Endothelial cell of umbilical vein (primary cell): Measurements from ENCODE around the gene SECISBP2. TPM values are rescaled to one million over a fixed set of nuclear protein-coding genes. Genes with fewer than 3 reads are reported as not detected.

Source experiments
- BruUV-seq: library from RNA; stranded (reverse); fragments of 400-500 nt; replicated peaks from 2 replicates; lab custom pipeline; 2021; lab: Mats Ljungman, UMichigan
- CTCF ChIA-PET: fragments of 300-600, 350-600 bp; sonication (Branson Sonifier 250); formaldehyde crosslinking; loops from one replicate; lab custom pipeline; 2021; ENCODE audit warnings: antibody characterized with exemption, inconsistent platforms; lab: Charles Lee
- POLR2A ChIA-PET: fragments of 300-600, 350-600 bp; sonication (Branson Sonifier 250); formaldehyde crosslinking; loops from one replicate; lab custom pipeline; 2021; ENCODE audit warnings: antibody characterized with exemption, inconsistent platforms; lab: Charles Lee
- DNase-seq: peaks from one replicate; pipeline ENCODE4 v3.0.0-alpha.2; 2011; ENCODE audit warnings: low read depth, low spot score
- FAIRE-seq: peaks from 2 replicates; lab custom pipeline; 2011; peaks lifted over from hg19 to GRCh38; lab: Jason Lieb, UNC
- H2AFZ ChIP-seq: 2 replicates; pipeline ENCODE4 v1.6.0; 2012; ENCODE audit warnings: low read depth, low read length, control low read depth, inconsistent platforms
- H3K27ac ChIP-seq: 2 replicates; pipeline ENCODE4 v1.5.1; 2011; ENCODE audit warnings: low read depth, mild to moderate bottlenecking, control low read depth, low read length, moderate library complexity; ENCODE audit not compliant: insufficient read depth
- H3K27me3 ChIP-seq, 2 experiments: 2 replicates each; pipeline versions ENCODE4 v1.6.0 to v1.6.1; 2011; ENCODE audit warnings: low read length in 2 of 2, mixed read lengths in 1 of 2; ENCODE audit not compliant: control insufficient read depth in 2 of 2, insufficient read depth in 2 of 2
- H3K36me3 ChIP-seq, 2 experiments: 2 replicates in 1 of 2; 3 replicates in 1 of 2; pipeline ENCODE4 v1.5.1; 2011; ENCODE audit warnings: low read length in 2 of 2, mild to moderate bottlenecking in 1 of 2, moderate library complexity in 1 of 2; ENCODE audit not compliant: control insufficient read depth in 2 of 2, insufficient read depth in 2 of 2; ENCODE audit errors: extremely low read depth in 1 of 2
- H3K4me1 ChIP-seq: 3 replicates; pipeline ENCODE4 v1.5.1; 2011; ENCODE audit warnings: mild to moderate bottlenecking, low read length; ENCODE audit not compliant: control insufficient read depth, insufficient read depth; ENCODE audit errors: extremely low read depth
- H3K4me2 ChIP-seq: 2 replicates; pipeline ENCODE4 v1.6.1; 2011; ENCODE audit warnings: low read length, control low read depth, mixed read lengths; ENCODE audit not compliant: insufficient read depth
- H3K4me3 ChIP-seq, 3 experiments: fragments of 200-600 bp in 1 of 3; sonication (generic), shearing (Covaris generic) in 1 of 3; replicated peaks in 1 of 3; 2 replicates each; pipeline ENCODE4 v1.5.1; 2011 to 2016; ENCODE audit warnings: control low read depth in 3 of 3, low read length in 3 of 3, mild to moderate bottlenecking in 2 of 3, inconsistent platforms in 1 of 3, low read depth in 1 of 3, moderate library complexity in 1 of 3; ENCODE audit not compliant: insufficient read depth in 1 of 3
- H3K79me2 ChIP-seq: 2 replicates; pipeline ENCODE4 v1.6.0; 2012; ENCODE audit warnings: low read length, inconsistent platforms; ENCODE audit not compliant: control insufficient read depth, insufficient read depth
- H3K9ac ChIP-seq: replicated peaks from 2 replicates; pipeline ENCODE3; 2011; ENCODE audit warnings: low read length, control low read depth; ENCODE audit not compliant: insufficient read depth; ENCODE audit errors: extremely low read depth
- H3K9me1 ChIP-seq: replicated peaks from 3 replicates; pipeline ENCODE4 v1.6.0; 2011; ENCODE audit warnings: mild to moderate bottlenecking, low read length; ENCODE audit not compliant: control insufficient read depth, insufficient read depth; ENCODE audit errors: extremely low read depth
- H3K9me3 ChIP-seq: replicated peaks from 2 replicates; pipeline ENCODE4 v1.5.1; 2012; ENCODE audit warnings: low read length, inconsistent platforms; ENCODE audit not compliant: control insufficient read depth, insufficient read depth
- H4K20me1 ChIP-seq: replicated peaks from 2 replicates; pipeline ENCODE3; 2011; ENCODE audit warnings: mild to moderate bottlenecking, low read length; ENCODE audit not compliant: control insufficient read depth, insufficient read depth; ENCODE audit errors: extremely low read depth
- EZH2 ChIP-seq: IDR thresholded peaks from 2 replicates; pipeline ENCODE4 v1.6.1; 2012; ENCODE audit warnings: borderline replicate concordance, low read depth, mild to moderate bottlenecking, moderate library complexity, low read length, inconsistent platforms; ENCODE audit not compliant: severe bottlenecking
- FOS ChIP-seq: IDR thresholded peaks from 2 replicates; pipeline ENCODE4 v1.6.1; 2011; ENCODE audit warnings: mild to moderate bottlenecking, low read length, moderate library complexity, borderline replicate concordance; ENCODE audit not compliant: insufficient read depth
- GATA2 ChIP-seq: IDR thresholded peaks from 2 replicates; pipeline ENCODE4 v1.7.0; 2011; ENCODE audit warnings: low read depth, mild to moderate bottlenecking, moderate library complexity, mixed read lengths, low read length; ENCODE audit not compliant: insufficient read length, insufficient read depth
- JUN ChIP-seq: IDR thresholded peaks from 2 replicates; pipeline ENCODE4 v1.6.1; 2011; ENCODE audit warnings: borderline replicate concordance, low read depth; ENCODE audit not compliant: insufficient read length, insufficient read depth
- MYC ChIP-seq: IDR thresholded peaks from one replicate; pipeline ENCODE4 v1.6.1; 2011; ENCODE audit warnings: mild to moderate bottlenecking, low read depth, low read length
- POLR2A ChIP-seq: IDR thresholded peaks from 2 replicates; pipeline ENCODE4 v1.6.1; 2012; ENCODE audit warnings: low read depth, mild to moderate bottlenecking, control low read depth, low read length
- POLR2AphosphoS5 ChIP-seq: IDR thresholded peaks from 2 replicates; pipeline ENCODE4 v1.6.1; 2012; ENCODE audit warnings: low read depth, mild to moderate bottlenecking, control low read depth, low read length, moderate library complexity; ENCODE audit not compliant: insufficient read depth
- dilution Hi-C: fragments of 300-500 bp; cut with MboI; formaldehyde crosslinking; loops from one replicate; pipeline ENCODE4 v1.15.0; 2019; ENCODE audit warnings: low sequenced_read_pairs; ENCODE audit not compliant: extremely low pct_ligation_motif_present
- intact Hi-C: fragments of 100-400 bp; cut with micrococcal nuclease; formaldehyde crosslinking; loops from one replicate; pipeline ENCODE4 v1.10.0; 2022
- polyA plus RNA-seq, 4 experiments: library from polyadenylated mRNA; depleted of rRNA in 3 of 4; stranded (reverse) in 3 of 4; unstranded in 1 of 4; fragments of >200 nt; gene quantifications; 2 replicates each; pipeline versions ENCODE4 v1.2.1 to v1.2.3, GENCODE V29; 2011 to 2012; ENCODE audit warnings: missing spikeins in 1 of 4
- total RNA-seq: library from RNA; stranded (reverse); gene quantifications from 2 replicates; pipeline ENCODE4 v1.2.3, GENCODE V29; 2021
- TF ChIP-seq, protein P1 (sequence below): IDR thresholded peaks from 2 replicates; pipeline ENCODE4 v1.6.1; 2011; ENCODE audit not compliant: insufficient read depth, insufficient read length
- TF ChIP-seq, protein P2 (sequence below), 2 donors: IDR thresholded peaks; 1 replicate in 1 of 2; 2 replicates in 1 of 2; pipeline ENCODE4 v1.5.1; 2011; ENCODE audit warnings: low read length in 2 of 2, mild to moderate bottlenecking in 2 of 2, moderate library complexity in 2 of 2, control low read depth in 1 of 2, inconsistent platforms in 1 of 2, low read depth in 1 of 2; ENCODE audit not compliant: insufficient read depth in 1 of 2; ENCODE audit errors: extremely low read depth in 1 of 2

Gene SECISBP2
- total and polyA plus RNA-seq, 2 donors (not counting 3 experiments of a cell fraction or from before 2014, with no cell fraction given) = 22.7 to 36.3 TPM

DNA sequence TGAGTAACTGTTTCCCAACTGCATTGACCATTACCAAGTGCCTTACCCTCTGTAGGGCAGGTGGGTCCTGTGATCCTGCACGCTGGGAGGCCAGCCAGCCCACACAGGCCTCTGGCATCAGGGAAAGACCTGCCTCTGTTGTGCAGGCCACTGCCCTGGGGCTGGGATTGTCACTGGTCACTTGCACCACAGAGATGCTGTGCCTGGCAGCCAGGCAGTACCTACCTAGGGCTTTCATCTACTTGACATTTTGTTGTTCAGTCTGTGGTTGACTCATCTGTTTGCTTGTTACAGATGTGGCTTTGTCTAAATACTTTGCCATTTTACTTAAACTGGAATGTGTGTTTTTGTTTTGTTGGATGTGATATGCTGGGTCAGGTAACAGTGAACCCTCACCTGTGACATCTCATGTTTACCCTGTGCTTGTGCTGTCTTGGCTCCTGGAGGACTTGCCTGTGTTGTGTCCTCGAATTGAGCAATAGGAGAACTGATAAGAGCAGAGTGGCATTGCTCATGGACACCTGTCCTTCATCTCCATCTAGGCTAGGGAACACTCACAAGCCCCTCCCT lies 32.8 kb downstream of the SECISBP2 start:
- dilution Hi-C loops (no loop called here), intact Hi-C loops (no loop called here)
- Histone ChIP-seq H2AFZ (no peak overlapping the region), H3K9ac (no peak overlapping the region), H3K27ac (no peak overlapping the region), H3K79me2 (no peaks in the 10 kb centered on the region), H3K36me3 (peaks cover 18 to 55% of the 10 kb centered on the region in 2 experiments), H3K27me3 (no peaks in the 10 kb centered on the region), H3K4me1 (no peaks in the 10 kb centered on the region), H4K20me1 (no peaks in the 10 kb centered on the region), H3K9me3 (no peaks in the 10 kb centered on the region), H3K4me3 (no peak overlapping the region), H3K9me1 (no peaks in the 10 kb centered on the region), H3K4me2 (no peak overlapping the region)
- BruUV-seq = no TSS peak
- FAIRE-seq (no peak), DNase-seq (no peak)
- TF ChIP-seq GATA2 (no peak), POLR2A (no peak), MYC (no peak), JUN (no peak), EZH2 (no peak), FOS (no peak), POLR2AphosphoS5 (no peak)
- TF ChIP-seq, protein P1, sequence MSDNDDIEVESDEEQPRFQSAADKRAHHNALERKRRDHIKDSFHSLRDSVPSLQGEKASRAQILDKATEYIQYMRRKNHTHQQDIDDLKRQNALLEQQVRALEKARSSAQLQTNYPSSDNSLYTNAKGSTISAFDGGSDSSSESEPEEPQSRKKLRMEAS = no peak
- TF ChIP-seq, protein P2, sequence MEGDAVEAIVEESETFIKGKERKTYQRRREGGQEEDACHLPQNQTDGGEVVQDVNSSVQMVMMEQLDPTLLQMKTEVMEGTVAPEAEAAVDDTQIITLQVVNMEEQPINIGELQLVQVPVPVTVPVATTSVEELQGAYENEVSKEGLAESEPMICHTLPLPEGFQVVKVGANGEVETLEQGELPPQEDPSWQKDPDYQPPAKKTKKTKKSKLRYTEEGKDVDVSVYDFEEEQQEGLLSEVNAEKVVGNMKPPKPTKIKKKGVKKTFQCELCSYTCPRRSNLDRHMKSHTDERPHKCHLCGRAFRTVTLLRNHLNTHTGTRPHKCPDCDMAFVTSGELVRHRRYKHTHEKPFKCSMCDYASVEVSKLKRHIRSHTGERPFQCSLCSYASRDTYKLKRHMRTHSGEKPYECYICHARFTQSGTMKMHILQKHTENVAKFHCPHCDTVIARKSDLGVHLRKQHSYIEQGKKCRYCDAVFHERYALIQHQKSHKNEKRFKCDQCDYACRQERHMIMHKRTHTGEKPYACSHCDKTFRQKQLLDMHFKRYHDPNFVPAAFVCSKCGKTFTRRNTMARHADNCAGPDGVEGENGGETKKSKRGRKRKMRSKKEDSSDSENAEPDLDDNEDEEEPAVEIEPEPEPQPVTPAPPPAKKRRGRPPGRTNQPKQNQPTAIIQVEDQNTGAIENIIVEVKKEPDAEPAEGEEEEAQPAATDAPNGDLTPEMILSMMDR (IDR thresholded peaks at IDR 0.05; ENCODE audit: extremely low read depth in 1 of 2, insufficient read depth in 1 of 2, low read depth in 1 of 2, low read length in 2 of 2) = no peak
- CTCF ChIA-PET = no interaction called here
- POLR2A ChIA-PET = no interaction called here
